K562 (cell line): ENCODE results near the gene UBE2D3. TPM values are rescaled to one million over a fixed set of nuclear protein-coding genes. Genes with fewer than 3 reads are reported as not detected.

ENCODE experiments used
- ARID2 ChIP-seq: fragments of 450-650 bp; IDR thresholded peaks from 2 replicates; pipeline ENCODE4 v1.6.1; 2017; ENCODE audit warnings: antibody characterized with exemption, mild to moderate bottlenecking
- CREM ChIP-seq: IDR thresholded peaks from 2 replicates; pipeline ENCODE4 v1.6.1; 2014; ENCODE audit warnings: antibody characterized with exemption, low read depth
- LCOR ChIP-seq: sonication (generic); formaldehyde crosslinking; IDR thresholded peaks from 2 replicates; pipeline ENCODE4 v1.8.0; 2022; ENCODE audit warnings: mild to moderate bottlenecking, missing genetic modification reagents
- PHTF2 ChIP-seq: fragments of 250-450 bp; sonication (Bioruptor Pico); IDR thresholded peaks from 2 replicates; pipeline ENCODE4 v1.5.0; 2021; ENCODE audit warnings: mild to moderate bottlenecking
- SNIP1 ChIP-seq: fragments of 450-650 bp; IDR thresholded peaks from 2 replicates; pipeline ENCODE4 v1.7.1; 2017; ENCODE audit warnings: low read depth, mild to moderate bottlenecking
- ZC3H4 ChIP-seq: sonication (generic); formaldehyde crosslinking; IDR thresholded peaks from 2 replicates; pipeline ENCODE4 v1.9.0; 2021; ENCODE audit warnings: missing genetic modification reagents, borderline replicate concordance
- ZFP1 ChIP-seq: fragments of 450-650 bp; formaldehyde crosslinking; IDR thresholded peaks from 2 replicates; pipeline ENCODE4 v1.4.0; 2020; ENCODE audit warnings: mild to moderate bottlenecking, mixed read lengths
- ZKSCAN3 ChIP-seq: fragments of 250-450 bp; sonication (Bioruptor Pico); IDR thresholded peaks from 2 replicates; pipeline ENCODE4 v1.4.0; 2020
- ZNF561 ChIP-seq: fragments of 450-650 bp; formaldehyde crosslinking; conservative IDR thresholded peaks from 2 replicates; pipeline ENCODE4 v1.4.0; 2020; ENCODE audit warnings: mild to moderate bottlenecking, moderate library complexity
- ZNF75A ChIP-seq: fragments of 450-650 bp; formaldehyde crosslinking; IDR thresholded peaks from 2 replicates; pipeline ENCODE4 v1.4.0; 2020; ENCODE audit warnings: mild to moderate bottlenecking
- ZNF780A ChIP-seq: fragments of 250-450 bp; sonication (Bioruptor Pico); IDR thresholded peaks from 2 replicates; pipeline ENCODE4 v1.5.0; 2021; ENCODE audit warnings: mild to moderate bottlenecking
- polyA plus RNA-seq, 8 experiments: library from polyadenylated mRNA; depleted of rRNA in 4 of 8; stranded (reverse) in 5 of 8; unstranded in 3 of 8; fragments of >200 nt; fragmentation: Nextera tagmentation in 2 of 8; fragmentation: Illumina TruSeq in 1 of 8; extraction: Ambion mirVana in 2 of 8; extraction: Trizol in 1 of 8; gene quantifications; 2 replicates each; pipeline versions ENCODE4 v1.2.1 to v1.2.3, GENCODE V29; 2011 to 2014; ENCODE audit warnings: inconsistent platforms in 1 of 8, missing spikeins in 1 of 8
- total RNA-seq, 7 experiments: library from RNA; depleted of rRNA in 6 of 7; stranded (reverse); fragments of >200 nt in 6 of 7; fragmentation: Illumina TruSeq in 2 of 7; extraction: Trizol in 2 of 7; gene quantifications; 2 replicates each; pipeline versions ENCODE4 v1.2.1 to v1.2.3, GENCODE V29; 2011 to 2021; ENCODE audit warnings: low replicate concordance in 1 of 7
- TF ChIP-seq, protein P1 (sequence below): fragments of 250-450 bp; sonication (Bioruptor Pico); IDR thresholded peaks from 2 replicates; pipeline ENCODE4 v1.8.0; 2021; ENCODE audit warnings: borderline replicate concordance, mild to moderate bottlenecking, moderate library complexity; ENCODE audit not compliant: poor library complexity, severe bottlenecking
- TF ChIP-seq, protein P2 (sequence below): fragments of 200-800 bp; sonication (Bioruptor generic); IDR thresholded peaks from 2 replicates; pipeline ENCODE4 v1.6.1; 2016; ENCODE audit warnings: missing genetic modification characterization, missing compliant biosample characterization
- TF ChIP-seq, protein P3 (sequence below): fragments of 450-650 bp; IDR thresholded peaks from 2 replicates; pipeline ENCODE4 v1.6.1; 2018; ENCODE audit not compliant: partially characterized antibody
- TF ChIP-seq, protein P4 (sequence below), 2 experiments: fragments of 450-650 bp; conservative IDR thresholded peaks; 2 replicates each; pipeline ENCODE4 v1.6.1; 2017; ENCODE audit warnings: mild to moderate bottlenecking in 2 of 2, moderate library complexity in 2 of 2

Gene UBE2D3
- total and polyA plus RNA-seq, 9 of the 15 experiments (the other 6 are each of a cell fraction or from before 2014, with no cell fraction given) = 191 to 618 (median 292) TPM

DNA sequence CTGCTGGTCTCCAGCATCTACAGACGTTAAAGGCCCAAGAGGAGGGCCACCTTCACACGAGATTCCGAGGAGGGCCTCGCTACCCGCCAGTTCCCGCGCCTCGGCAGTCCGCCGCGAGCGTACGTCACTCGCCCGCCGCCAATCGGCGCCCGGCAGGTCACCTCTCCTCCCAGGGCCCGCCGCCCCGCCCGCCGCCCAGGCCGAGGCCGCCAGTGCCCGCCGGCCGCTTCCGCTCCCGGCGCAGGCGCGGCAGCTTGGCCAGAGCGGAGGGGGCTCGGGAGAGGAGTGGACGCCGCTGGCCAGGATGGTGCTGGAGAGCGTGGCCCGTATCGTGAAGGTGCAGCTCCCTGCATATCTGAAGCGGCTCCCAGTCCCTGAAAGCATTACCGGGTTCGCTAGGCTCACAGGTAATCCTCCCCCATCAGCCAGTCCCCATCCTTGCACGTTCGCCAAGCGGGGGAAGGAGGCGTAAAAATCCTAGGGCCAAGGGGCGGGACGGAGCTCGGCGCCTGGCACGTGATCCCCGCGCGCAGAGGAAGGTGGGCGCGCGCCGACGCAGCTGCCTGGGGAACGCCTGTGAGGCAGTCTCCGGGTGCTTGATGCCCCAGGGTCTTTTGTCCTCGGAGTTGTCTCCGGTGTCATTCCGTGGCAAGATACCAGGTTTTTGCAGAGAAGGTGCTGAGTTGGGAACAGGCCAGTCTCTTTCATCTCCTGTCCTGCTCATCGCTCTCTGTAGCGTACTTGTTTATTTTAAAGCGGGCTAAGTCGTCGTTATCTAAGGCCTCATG is 41.6 kb upstream of the UBE2D3 start, which contains the start of gene CISD2 (continued):
- no peak for TF ChIP-seq PHTF2
- no peak for TF ChIP-seq LCOR
- TF ChIP-seq, protein P1, sequence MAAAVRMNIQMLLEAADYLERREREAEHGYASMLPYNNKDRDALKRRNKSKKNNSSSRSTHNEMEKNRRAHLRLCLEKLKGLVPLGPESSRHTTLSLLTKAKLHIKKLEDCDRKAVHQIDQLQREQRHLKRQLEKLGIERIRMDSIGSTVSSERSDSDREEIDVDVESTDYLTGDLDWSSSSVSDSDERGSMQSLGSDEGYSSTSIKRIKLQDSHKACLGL = no peak
- TF ChIP-seq, protein P2, sequence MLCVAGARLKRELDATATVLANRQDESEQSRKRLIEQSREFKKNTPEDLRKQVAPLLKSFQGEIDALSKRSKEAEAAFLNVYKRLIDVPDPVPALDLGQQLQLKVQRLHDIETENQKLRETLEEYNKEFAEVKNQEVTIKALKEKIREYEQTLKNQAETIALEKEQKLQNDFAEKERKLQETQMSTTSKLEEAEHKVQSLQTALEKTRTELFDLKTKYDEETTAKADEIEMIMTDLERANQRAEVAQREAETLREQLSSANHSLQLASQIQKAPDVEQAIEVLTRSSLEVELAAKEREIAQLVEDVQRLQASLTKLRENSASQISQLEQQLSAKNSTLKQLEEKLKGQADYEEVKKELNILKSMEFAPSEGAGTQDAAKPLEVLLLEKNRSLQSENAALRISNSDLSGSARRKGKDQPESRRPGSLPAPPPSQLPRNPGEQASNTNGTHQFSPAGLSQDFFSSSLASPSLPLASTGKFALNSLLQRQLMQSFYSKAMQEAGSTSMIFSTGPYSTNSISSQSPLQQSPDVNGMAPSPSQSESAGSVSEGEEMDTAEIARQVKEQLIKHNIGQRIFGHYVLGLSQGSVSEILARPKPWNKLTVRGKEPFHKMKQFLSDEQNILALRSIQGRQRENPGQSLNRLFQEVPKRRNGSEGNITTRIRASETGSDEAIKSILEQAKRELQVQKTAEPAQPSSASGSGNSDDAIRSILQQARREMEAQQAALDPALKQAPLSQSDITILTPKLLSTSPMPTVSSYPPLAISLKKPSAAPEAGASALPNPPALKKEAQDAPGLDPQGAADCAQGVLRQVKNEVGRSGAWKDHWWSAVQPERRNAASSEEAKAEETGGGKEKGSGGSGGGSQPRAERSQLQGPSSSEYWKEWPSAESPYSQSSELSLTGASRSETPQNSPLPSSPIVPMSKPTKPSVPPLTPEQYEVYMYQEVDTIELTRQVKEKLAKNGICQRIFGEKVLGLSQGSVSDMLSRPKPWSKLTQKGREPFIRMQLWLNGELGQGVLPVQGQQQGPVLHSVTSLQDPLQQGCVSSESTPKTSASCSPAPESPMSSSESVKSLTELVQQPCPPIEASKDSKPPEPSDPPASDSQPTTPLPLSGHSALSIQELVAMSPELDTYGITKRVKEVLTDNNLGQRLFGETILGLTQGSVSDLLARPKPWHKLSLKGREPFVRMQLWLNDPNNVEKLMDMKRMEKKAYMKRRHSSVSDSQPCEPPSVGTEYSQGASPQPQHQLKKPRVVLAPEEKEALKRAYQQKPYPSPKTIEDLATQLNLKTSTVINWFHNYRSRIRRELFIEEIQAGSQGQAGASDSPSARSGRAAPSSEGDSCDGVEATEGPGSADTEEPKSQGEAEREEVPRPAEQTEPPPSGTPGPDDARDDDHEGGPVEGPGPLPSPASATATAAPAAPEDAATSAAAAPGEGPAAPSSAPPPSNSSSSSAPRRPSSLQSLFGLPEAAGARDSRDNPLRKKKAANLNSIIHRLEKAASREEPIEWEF (CRISPR knock-in tag) = no peak
- TF ChIP-seq, protein P3, sequence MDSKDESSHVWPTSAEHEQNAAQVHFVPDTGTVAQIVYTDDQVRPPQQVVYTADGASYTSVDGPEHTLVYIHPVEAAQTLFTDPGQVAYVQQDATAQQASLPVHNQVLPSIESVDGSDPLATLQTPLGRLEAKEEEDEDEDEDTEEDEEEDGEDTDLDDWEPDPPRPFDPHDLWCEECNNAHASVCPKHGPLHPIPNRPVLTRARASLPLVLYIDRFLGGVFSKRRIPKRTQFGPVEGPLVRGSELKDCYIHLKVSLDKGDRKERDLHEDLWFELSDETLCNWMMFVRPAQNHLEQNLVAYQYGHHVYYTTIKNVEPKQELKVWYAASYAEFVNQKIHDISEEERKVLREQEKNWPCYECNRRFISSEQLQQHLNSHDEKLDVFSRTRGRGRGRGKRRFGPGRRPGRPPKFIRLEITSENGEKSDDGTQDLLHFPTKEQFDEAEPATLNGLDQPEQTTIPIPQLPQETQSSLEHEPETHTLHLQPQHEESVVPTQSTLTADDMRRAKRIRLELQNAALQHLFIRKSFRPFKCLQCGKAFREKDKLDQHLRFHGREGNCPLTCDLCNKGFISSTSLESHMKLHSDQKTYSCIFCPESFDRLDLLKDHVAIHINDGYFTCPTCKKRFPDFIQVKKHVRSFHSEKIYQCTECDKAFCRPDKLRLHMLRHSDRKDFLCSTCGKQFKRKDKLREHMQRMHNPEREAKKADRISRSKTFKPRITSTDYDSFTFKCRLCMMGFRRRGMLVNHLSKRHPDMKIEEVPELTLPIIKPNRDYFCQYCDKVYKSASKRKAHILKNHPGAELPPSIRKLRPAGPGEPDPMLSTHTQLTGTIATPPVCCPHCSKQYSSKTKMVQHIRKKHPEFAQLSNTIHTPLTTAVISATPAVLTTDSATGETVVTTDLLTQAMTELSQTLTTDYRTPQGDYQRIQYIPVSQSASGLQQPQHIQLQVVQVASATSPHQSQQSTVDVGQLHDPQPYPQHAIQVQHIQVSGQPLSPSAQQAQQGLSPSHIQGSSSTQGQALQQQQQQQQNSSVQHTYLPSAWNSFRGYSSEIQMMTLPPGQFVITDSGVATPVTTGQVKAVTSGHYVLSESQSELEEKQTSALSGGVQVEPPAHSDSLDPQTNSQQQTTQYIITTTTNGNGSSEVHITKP = peak; percentile 78
- TF ChIP-seq SNIP1 = no peak
- no peak for TF ChIP-seq ZNF780A (CRISPR knock-in tag)
- TF ChIP-seq ZNF75A (CRISPR knock-in tag) = no peak
- TF ChIP-seq CREM = peak; percentile 89
- TF ChIP-seq ZKSCAN3 = no peak
- no peak for TF ChIP-seq ARID2
- TF ChIP-seq ZC3H4 (CRISPR knock-in tag) = 0 out of 2 replicates have a peak, but pooled peaks have one; percentile 40
- TF ChIP-seq, protein P4, sequence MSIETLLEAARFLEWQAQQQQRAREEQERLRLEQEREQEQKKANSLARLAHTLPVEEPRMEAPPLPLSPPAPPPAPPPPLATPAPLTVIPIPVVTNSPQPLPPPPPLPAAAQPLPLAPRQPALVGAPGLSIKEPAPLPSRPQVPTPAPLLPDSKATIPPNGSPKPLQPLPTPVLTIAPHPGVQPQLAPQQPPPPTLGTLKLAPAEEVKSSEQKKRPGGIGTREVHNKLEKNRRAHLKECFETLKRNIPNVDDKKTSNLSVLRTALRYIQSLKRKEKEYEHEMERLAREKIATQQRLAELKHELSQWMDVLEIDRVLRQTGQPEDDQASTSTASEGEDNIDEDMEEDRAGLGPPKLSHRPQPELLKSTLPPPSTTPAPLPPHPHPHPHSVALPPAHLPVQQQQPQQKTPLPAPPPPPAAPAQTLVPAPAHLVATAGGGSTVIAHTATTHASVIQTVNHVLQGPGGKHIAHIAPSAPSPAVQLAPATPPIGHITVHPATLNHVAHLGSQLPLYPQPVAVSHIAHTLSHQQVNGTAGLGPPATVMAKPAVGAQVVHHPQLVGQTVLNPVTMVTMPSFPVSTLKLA (conservative IDR thresholded peaks at IDR 0.05) = peak; percentile 81 to 91
- no peak for TF ChIP-seq ZNF561 (CRISPR knock-in tag)
- no peak for TF ChIP-seq ZFP1 (CRISPR knock-in tag)
